ENCODE results near the gene EPB41L2.

EPB41L2 gene

DNA sequence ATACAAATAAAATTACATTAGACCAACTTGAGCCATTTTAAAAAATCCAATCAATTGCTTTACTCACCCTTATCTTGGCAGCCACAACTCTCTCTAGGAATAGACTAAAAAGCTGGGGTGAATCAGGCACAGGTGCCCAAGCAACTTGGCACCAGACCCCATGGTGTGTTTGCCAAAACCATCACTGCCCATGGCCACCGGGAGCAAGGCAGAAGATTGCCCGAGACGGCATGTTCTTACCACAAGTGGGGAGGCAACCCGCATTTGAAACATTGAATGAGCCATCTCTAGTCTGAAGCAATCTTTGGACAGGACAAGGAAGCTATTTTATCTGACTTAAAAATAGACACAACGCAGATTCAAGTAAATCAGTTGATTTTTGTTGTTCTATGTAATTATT is 166.8 kb downstream of the EPB41L2 start:
- Histone ChIP-seq H3K9ac (no peak overlapping the region), H3K27me3 (ENCODE audit: insufficient read depth, low read depth) (no peaks in the 10 kb centered on the region), H3K4me2 (no peak overlapping the region), H3K4me3 (IDR thresholded peaks at IDR 0.05; ENCODE audit: insufficient read depth, low read depth, low read length) (no peak overlapping the region), H3K79me2 (ENCODE audit: insufficient read depth, low read depth) (no peaks in the 10 kb centered on the region), H3K27ac (no peak overlapping the region), H3K4me1 (ENCODE audit: low read depth, poor library complexity, severe bottlenecking) (no peaks in the 10 kb centered on the region), H3K36me3 (ENCODE audit: insufficient read depth) (no peaks in the 10 kb centered on the region), H2AFZ (ENCODE audit: low read depth) (no peak overlapping the region), H4K20me1 (ENCODE audit: insufficient read depth) (no peaks in the 10 kb centered on the region)
- TF ChIP-seq, protein P1, sequence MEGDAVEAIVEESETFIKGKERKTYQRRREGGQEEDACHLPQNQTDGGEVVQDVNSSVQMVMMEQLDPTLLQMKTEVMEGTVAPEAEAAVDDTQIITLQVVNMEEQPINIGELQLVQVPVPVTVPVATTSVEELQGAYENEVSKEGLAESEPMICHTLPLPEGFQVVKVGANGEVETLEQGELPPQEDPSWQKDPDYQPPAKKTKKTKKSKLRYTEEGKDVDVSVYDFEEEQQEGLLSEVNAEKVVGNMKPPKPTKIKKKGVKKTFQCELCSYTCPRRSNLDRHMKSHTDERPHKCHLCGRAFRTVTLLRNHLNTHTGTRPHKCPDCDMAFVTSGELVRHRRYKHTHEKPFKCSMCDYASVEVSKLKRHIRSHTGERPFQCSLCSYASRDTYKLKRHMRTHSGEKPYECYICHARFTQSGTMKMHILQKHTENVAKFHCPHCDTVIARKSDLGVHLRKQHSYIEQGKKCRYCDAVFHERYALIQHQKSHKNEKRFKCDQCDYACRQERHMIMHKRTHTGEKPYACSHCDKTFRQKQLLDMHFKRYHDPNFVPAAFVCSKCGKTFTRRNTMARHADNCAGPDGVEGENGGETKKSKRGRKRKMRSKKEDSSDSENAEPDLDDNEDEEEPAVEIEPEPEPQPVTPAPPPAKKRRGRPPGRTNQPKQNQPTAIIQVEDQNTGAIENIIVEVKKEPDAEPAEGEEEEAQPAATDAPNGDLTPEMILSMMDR (conservative IDR thresholded peaks at IDR 0.05; ENCODE audit: low read depth, low read length), result no peak

DNA sequence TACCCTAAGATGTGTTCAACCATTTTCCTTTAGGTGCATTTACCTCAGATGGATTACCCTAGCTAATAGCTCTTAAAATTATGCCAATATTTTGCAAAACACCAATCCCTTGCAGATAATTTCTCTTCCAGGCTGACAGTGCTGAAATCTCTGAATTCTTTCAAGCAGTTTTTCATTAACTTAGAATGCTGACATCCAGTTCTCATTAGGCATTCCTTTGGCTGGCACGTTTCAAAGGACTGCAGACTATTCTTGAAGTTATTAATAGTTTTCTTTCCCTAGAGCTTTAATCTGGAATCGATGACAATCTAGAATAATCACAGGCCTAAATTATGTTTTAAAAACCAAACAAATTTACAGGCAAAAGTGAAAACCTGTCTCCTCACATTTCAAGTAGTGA is 167.5 kb downstream of the EPB41L2 start:
- H3K79me2 ChIP-seq (ENCODE audit: insufficient read depth, low read depth), result no peaks in the 10 kb centered on the region
- no peak overlapping the region for H3K9ac ChIP-seq
- H3K27me3 ChIP-seq (ENCODE audit: insufficient read depth, low read depth), result no peaks in the 10 kb centered on the region
- H4K20me1 ChIP-seq (ENCODE audit: insufficient read depth), result no peaks in the 10 kb centered on the region
- TF ChIP-seq, protein P1 (conservative IDR thresholded peaks at IDR 0.05; ENCODE audit: low read depth, low read length), result no peak
- H3K4me3 ChIP-seq (IDR thresholded peaks at IDR 0.05; ENCODE audit: insufficient read depth, low read depth, low read length), result no peak overlapping the region
- no peaks in the 10 kb centered on the region for H3K36me3 ChIP-seq (ENCODE audit: insufficient read depth)
- no peak overlapping the region for H3K4me2 ChIP-seq
- no peaks in the 10 kb centered on the region for H3K4me1 ChIP-seq (ENCODE audit: low read depth, poor library complexity, severe bottlenecking)
- H2AFZ ChIP-seq (ENCODE audit: low read depth), result no peak overlapping the region
- no peak overlapping the region for H3K27ac ChIP-seq

DNA sequence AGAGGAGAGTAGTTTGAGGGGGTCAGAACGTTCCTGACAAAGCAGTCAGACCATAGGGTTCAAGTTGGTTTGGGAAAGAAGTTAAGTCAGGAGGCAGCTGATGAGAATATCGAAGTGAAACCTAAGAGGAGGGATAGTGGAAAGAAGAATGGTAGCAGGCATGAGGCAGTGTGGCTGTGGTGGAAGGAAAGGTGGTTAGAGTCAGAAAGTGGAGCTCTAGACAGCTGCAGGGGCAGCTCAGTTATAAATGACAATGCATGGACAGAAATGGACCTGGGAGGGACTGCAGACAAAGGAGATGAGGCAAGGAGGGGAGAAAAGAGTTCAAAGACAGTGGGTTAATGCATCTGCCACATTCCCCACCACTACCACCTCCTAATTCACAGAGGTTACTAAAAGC is 169.3 kb downstream of the EPB41L2 start:
- no peaks in the 10 kb centered on the region for H3K36me3 ChIP-seq (ENCODE audit: insufficient read depth)
- no peaks in the 10 kb centered on the region for H3K79me2 ChIP-seq (ENCODE audit: insufficient read depth, low read depth)
- H4K20me1 ChIP-seq (ENCODE audit: insufficient read depth), result no peaks in the 10 kb centered on the region
- no peak overlapping the region for H3K27ac ChIP-seq
- H3K4me1 ChIP-seq (ENCODE audit: low read depth, poor library complexity, severe bottlenecking), result no peaks in the 10 kb centered on the region
- no peak overlapping the region for H3K4me3 ChIP-seq (IDR thresholded peaks at IDR 0.05; ENCODE audit: insufficient read depth, low read depth, low read length)
- no peak overlapping the region for H3K9ac ChIP-seq
- H3K4me2 ChIP-seq, result no peak overlapping the region
- H2AFZ ChIP-seq (ENCODE audit: low read depth), result no peak overlapping the region
- TF ChIP-seq, protein P1 (conservative IDR thresholded peaks at IDR 0.05; ENCODE audit: low read depth, low read length), result no peak
- H3K27me3 ChIP-seq (ENCODE audit: insufficient read depth, low read depth), result no peaks in the 10 kb centered on the region

DNA sequence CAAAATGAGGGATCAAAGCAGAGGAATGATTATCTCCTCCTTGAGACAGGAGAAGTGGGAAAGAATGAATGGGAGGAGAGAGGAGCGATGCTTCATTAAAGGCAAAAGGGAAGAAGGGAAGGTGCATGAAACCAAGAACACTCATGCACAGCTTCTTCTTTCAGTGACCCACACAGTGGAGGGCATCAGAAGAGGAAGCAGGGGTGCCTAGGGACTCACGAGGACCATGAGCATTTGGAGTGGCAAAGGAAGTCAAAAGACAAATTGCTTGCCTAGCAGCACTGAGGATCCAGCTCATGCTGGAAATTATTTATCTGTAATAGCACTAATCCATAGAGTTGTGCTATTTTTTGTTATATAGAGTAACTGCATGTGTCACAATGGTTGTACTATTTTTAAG is 169.8 kb downstream of the EPB41L2 start:
- Histone ChIP-seq H3K79me2 (ENCODE audit: insufficient read depth, low read depth) (no peaks in the 10 kb centered on the region), H2AFZ (ENCODE audit: low read depth) (no peak overlapping the region), H3K27me3 (ENCODE audit: insufficient read depth, low read depth) (no peaks in the 10 kb centered on the region), H3K36me3 (ENCODE audit: insufficient read depth) (no peaks in the 10 kb centered on the region), H4K20me1 (ENCODE audit: insufficient read depth) (no peaks in the 10 kb centered on the region), H3K27ac (no peak overlapping the region), H3K9ac (no peak overlapping the region), H3K4me1 (ENCODE audit: low read depth, poor library complexity, severe bottlenecking) (no peaks in the 10 kb centered on the region), H3K4me3 (IDR thresholded peaks at IDR 0.05; ENCODE audit: insufficient read depth, low read depth, low read length) (no peak overlapping the region), H3K4me2 (no peak overlapping the region)
- TF ChIP-seq, protein P1 (conservative IDR thresholded peaks at IDR 0.05; ENCODE audit: low read depth, low read length), result no peak

All from KMS-11 (cell line).